Measurements from ENCODE around the gene LMF1. TPM values are rescaled to one million over a fixed set of nuclear protein-coding genes. Genes with fewer than 3 reads are reported as not detected.

The LMF1 gene
- total and polyA plus RNA-seq, 9 of the 15 experiments (the other 6 are each of a cell fraction or from before 2014, with no cell fraction given) = 0.11 to 1.6 (median 0.55) TPM; not detected in 1

DNA sequence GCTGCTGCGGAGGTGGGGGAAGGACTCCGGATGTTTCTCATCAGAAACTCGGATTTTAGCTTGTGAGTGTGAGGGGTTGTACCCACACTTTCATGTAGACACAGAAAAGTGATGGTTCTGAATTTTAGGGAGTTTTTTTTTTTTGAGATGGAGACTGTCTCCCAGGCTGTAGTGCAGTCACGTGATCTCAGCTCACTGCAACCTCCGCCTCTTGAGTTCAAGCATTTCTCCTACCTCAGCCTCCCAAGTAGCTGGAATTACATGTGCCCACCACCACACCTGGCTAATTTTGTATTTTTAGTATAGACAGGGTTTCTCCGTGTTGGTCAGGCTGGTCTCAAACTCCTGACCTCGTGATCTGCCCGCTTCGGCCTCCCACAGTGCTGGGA, 147.9 kb downstream of the LMF1 start (continued):
- TF ChIP-seq ZNF407 (IDR thresholded peaks at IDR 0.05; ENCODE audit: low read depth) (no peak), KAT8 (IDR thresholded peaks at IDR 0.05; ENCODE audit: low read depth) (no peak), NCOR1 (IDR thresholded peaks at IDR 0.05) (no peak), RFX5 (IDR thresholded peaks at IDR 0.05; ENCODE audit: low read depth, low read length) (no peak), NFXL1 (CRISPR knock-in tag; IDR thresholded peaks at IDR 0.05) (no peak), GTF2B (IDR thresholded peaks at IDR 0.05; ENCODE audit: extremely low read depth, insufficient read length) (no peak), CHD1 (IDR thresholded peaks at IDR 0.05; ENCODE audit: low read length) (no peak)
- TF ChIP-seq, protein P1, sequence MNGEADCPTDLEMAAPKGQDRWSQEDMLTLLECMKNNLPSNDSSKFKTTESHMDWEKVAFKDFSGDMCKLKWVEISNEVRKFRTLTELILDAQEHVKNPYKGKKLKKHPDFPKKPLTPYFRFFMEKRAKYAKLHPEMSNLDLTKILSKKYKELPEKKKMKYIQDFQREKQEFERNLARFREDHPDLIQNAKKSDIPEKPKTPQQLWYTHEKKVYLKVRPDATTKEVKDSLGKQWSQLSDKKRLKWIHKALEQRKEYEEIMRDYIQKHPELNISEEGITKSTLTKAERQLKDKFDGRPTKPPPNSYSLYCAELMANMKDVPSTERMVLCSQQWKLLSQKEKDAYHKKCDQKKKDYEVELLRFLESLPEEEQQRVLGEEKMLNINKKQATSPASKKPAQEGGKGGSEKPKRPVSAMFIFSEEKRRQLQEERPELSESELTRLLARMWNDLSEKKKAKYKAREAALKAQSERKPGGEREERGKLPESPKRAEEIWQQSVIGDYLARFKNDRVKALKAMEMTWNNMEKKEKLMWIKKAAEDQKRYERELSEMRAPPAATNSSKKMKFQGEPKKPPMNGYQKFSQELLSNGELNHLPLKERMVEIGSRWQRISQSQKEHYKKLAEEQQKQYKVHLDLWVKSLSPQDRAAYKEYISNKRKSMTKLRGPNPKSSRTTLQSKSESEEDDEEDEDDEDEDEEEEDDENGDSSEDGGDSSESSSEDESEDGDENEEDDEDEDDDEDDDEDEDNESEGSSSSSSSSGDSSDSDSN (IDR thresholded peaks at IDR 0.05; ENCODE audit: borderline replicate concordance in 1 of 2, low read depth in 2 of 2, low read length in 2 of 2) = no peak

All from K562 (cell line).